ENCODE measurements around the gene KRTAP10-1.
"Not testable (repeated sequence)": the region's sequence is repeated elsewhere in the genome, so short reads cannot be mapped to it uniquely, and the experiment has no call there.

Gene KRTAP10-1

GRCh38 chr21:44510109-44510507 is 29.9 kb downstream of the KRTAP10-1 start:
- no peaks in the 10 kb centered on the region for H3K9me3 ChIP-seq (ENCODE audit: low read length)
- H3K36me3 ChIP-seq (ENCODE audit: insufficient read depth, low read length), result no peaks in the 10 kb centered on the region
- no peak overlapping the region for H3K9ac ChIP-seq (ENCODE audit: low read length)
- H3K4me1 ChIP-seq (ENCODE audit: insufficient read depth, low read length), result no peaks in the 10 kb centered on the region
- H3K27me3 ChIP-seq (ENCODE audit: control insufficient read depth in 1 of 2, insufficient read depth in 2 of 2, low read length in 2 of 2), result peaks cover 10 to 12% of the 10 kb centered on the region in 2 donors
- no peak overlapping the region for H3K27ac ChIP-seq (ENCODE audit: low read depth, low read length)
- no peak overlapping the region for H3K4me3 ChIP-seq (ENCODE audit: low read depth in 1 of 2, low read length in 2 of 2)

- Histone ChIP-seq H3K27ac (ENCODE audit: low read depth, low read length) (no peak overlapping the region), H3K9ac (ENCODE audit: low read length) (no peak overlapping the region), H3K9me3 (ENCODE audit: low read length) (no peaks in the 10 kb centered on the region), H3K36me3 (ENCODE audit: insufficient read depth, low read length) (no peaks in the 10 kb centered on the region), H3K27me3 (ENCODE audit: control insufficient read depth in 1 of 2, insufficient read depth in 2 of 2, low read length in 2 of 2) (peaks cover 10 to 12% of the 10 kb centered on the region in 2 donors), H3K4me3 (ENCODE audit: low read depth in 1 of 2, low read length in 2 of 2) (no peak overlapping the region), H3K4me1 (ENCODE audit: insufficient read depth, low read length) (no peaks in the 10 kb centered on the region)
Observed at GRCh38 chr21:44509539-44509938, 30.5 kb downstream of the KRTAP10-1 start.

- peaks cover 10 to 12% of the 10 kb centered on the region in 2 donors for H3K27me3 ChIP-seq (ENCODE audit: control insufficient read depth in 1 of 2, insufficient read depth in 2 of 2, low read length in 2 of 2)
- no peak overlapping the region for H3K9ac ChIP-seq (ENCODE audit: low read length)
- H3K4me3 ChIP-seq (ENCODE audit: low read depth in 1 of 2, low read length in 2 of 2), result no peak overlapping the region
- H3K27ac ChIP-seq (ENCODE audit: low read depth, low read length), result no peak overlapping the region
- no peaks in the 10 kb centered on the region for H3K4me1 ChIP-seq (ENCODE audit: insufficient read depth, low read length)
- H3K36me3 ChIP-seq (ENCODE audit: insufficient read depth, low read length), result no peaks in the 10 kb centered on the region
- no peaks in the 10 kb centered on the region for H3K9me3 ChIP-seq (ENCODE audit: low read length)
Observed at GRCh38 chr21:44508711-44509445, 31.1 kb downstream of the KRTAP10-1 start.

- Histone ChIP-seq H3K9me3 (ENCODE audit: low read length) (no peaks in the 10 kb centered on the region), H3K4me1 (ENCODE audit: insufficient read depth, low read length) (no peaks in the 10 kb centered on the region), H3K27ac (ENCODE audit: low read depth, low read length) (no peak overlapping the region), H3K36me3 (ENCODE audit: insufficient read depth, low read length) (no peaks in the 10 kb centered on the region), H3K9ac (ENCODE audit: low read length) (no peak overlapping the region), H3K27me3 (ENCODE audit: control insufficient read depth in 1 of 2, insufficient read depth in 2 of 2, low read length in 2 of 2) (peaks cover 10 to 12% of the 10 kb centered on the region in 2 donors), H3K4me3 (ENCODE audit: low read depth in 1 of 2, low read length in 2 of 2) (no peak overlapping the region)
Observed at GRCh38 chr21:44508426-44508710, 31.6 kb downstream of the KRTAP10-1 start.

- Histone ChIP-seq H3K9ac (ENCODE audit: low read length) (no peak overlapping the region), H3K9me3 (ENCODE audit: low read length) (no peaks in the 10 kb centered on the region), H3K27ac (ENCODE audit: low read depth, low read length) (no peak overlapping the region), H3K27me3 (ENCODE audit: control insufficient read depth in 1 of 2, insufficient read depth in 2 of 2, low read length in 2 of 2) (peaks cover 10 to 12% of the 10 kb centered on the region in 2 donors), H3K4me1 (ENCODE audit: insufficient read depth, low read length) (no peaks in the 10 kb centered on the region), H3K4me3 (ENCODE audit: low read depth in 1 of 2, low read length in 2 of 2) (no peak overlapping the region), H3K36me3 (ENCODE audit: insufficient read depth, low read length) (no peaks in the 10 kb centered on the region)
Observed at GRCh38 chr21:44507673-44508425, 32.1 kb downstream of the KRTAP10-1 start.

GRCh38 chr21:44506279-44507255 is 33.4 kb downstream of the KRTAP10-1 start:
- Histone ChIP-seq H3K27ac (ENCODE audit: low read depth, low read length) (no peak overlapping the region), H3K36me3 (ENCODE audit: insufficient read depth, low read length) (no peaks in the 10 kb centered on the region), H3K9ac (ENCODE audit: low read length) (no peak overlapping the region), H3K4me3 (ENCODE audit: low read depth in 1 of 2, low read length in 2 of 2) (no peak overlapping the region), H3K27me3 (ENCODE audit: control insufficient read depth in 1 of 2, insufficient read depth in 2 of 2, low read length in 2 of 2) (peaks cover 10 to 12% of the 10 kb centered on the region in 2 donors), H3K9me3 (ENCODE audit: low read length) (no peaks in the 10 kb centered on the region), H3K4me1 (ENCODE audit: insufficient read depth, low read length) (no peaks in the 10 kb centered on the region)

- Histone ChIP-seq H3K27me3 (ENCODE audit: control insufficient read depth in 1 of 2, insufficient read depth in 2 of 2, low read length in 2 of 2) (peaks cover 10 to 12% of the 10 kb centered on the region in 2 donors), H3K9ac (ENCODE audit: low read length) (no peak overlapping the region), H3K9me3 (ENCODE audit: low read length) (no peaks in the 10 kb centered on the region), H3K4me1 (ENCODE audit: insufficient read depth, low read length) (no peaks in the 10 kb centered on the region), H3K27ac (ENCODE audit: low read depth, low read length) (no peak overlapping the region), H3K36me3 (ENCODE audit: insufficient read depth, low read length) (no peaks in the 10 kb centered on the region), H3K4me3 (ENCODE audit: low read depth in 1 of 2, low read length in 2 of 2) (no peak overlapping the region)
Observed at GRCh38 chr21:44505673-44506278, 34.2 kb downstream of the KRTAP10-1 start.

GRCh38 chr21:44503901-44504399 is 36.0 kb downstream of the KRTAP10-1 start:
- H3K36me3 ChIP-seq (ENCODE audit: insufficient read depth, low read length), result no peaks in the 10 kb centered on the region
- no peak overlapping the region for H3K27ac ChIP-seq (ENCODE audit: low read depth, low read length)
- H3K4me3 ChIP-seq (ENCODE audit: low read depth in 1 of 2, low read length in 2 of 2), result no peak overlapping the region
- H3K4me1 ChIP-seq (ENCODE audit: insufficient read depth, low read length), result no peaks in the 10 kb centered on the region
- no peak overlapping the region for H3K9ac ChIP-seq (ENCODE audit: low read length)
- H3K27me3 ChIP-seq (ENCODE audit: control insufficient read depth in 1 of 2, insufficient read depth in 2 of 2, low read length in 2 of 2), result peaks cover 0 to under 1% of the 10 kb centered on the region in 2 donors
- no peaks in the 10 kb centered on the region for H3K9me3 ChIP-seq (ENCODE audit: low read length)

GRCh38 chr21:44503006-44503889 is 36.7 kb downstream of the KRTAP10-1 start:
- not testable (repeated sequence) for H3K9me3 ChIP-seq (ENCODE audit: low read length); H3K4me1 ChIP-seq (ENCODE audit: insufficient read depth, low read length); H3K27me3 ChIP-seq (ENCODE audit: control insufficient read depth in 1 of 2, insufficient read depth in 2 of 2, low read length in 2 of 2); H3K27ac ChIP-seq (ENCODE audit: low read depth, low read length); H3K4me3 ChIP-seq (ENCODE audit: low read depth in 1 of 2, low read length in 2 of 2); H3K9ac ChIP-seq (ENCODE audit: low read length); H3K36me3 ChIP-seq (ENCODE audit: insufficient read depth, low read length)

- Histone ChIP-seq H3K4me3 (ENCODE audit: low read depth in 1 of 2, low read length in 2 of 2) (no peak overlapping the region), H3K9me3 (ENCODE audit: low read length) (no peaks in the 10 kb centered on the region), H3K27ac (ENCODE audit: low read depth, low read length) (no peak overlapping the region), H3K27me3 (ENCODE audit: control insufficient read depth in 1 of 2, insufficient read depth in 2 of 2, low read length in 2 of 2) (peaks cover 0 to 10% of the 10 kb centered on the region in 2 donors), H3K4me1 (ENCODE audit: insufficient read depth, low read length) (no peaks in the 10 kb centered on the region), H3K9ac (ENCODE audit: low read length) (no peak overlapping the region), H3K36me3 (ENCODE audit: insufficient read depth, low read length) (no peaks in the 10 kb centered on the region)
Observed at GRCh38 chr21:44502171-44502958, 37.6 kb downstream of the KRTAP10-1 start.

Measured in muscle layer of colon (tissue), 2 donors.